Erythroblast (primary cell): ENCODE measurements around the gene NDUFB10.
"Not testable (repeated sequence)": the region's sequence is repeated elsewhere in the genome, so short reads cannot be mapped to it uniquely, and the experiment has no call there.

Experiments
- DNase-seq, 2 experiments: peaks; one replicate each; lab custom pipeline; 2025; lab: John Stamatoyannopoulos, UW
- GATA1 ChIP-seq: IDR thresholded peaks from 2 replicates; pipeline ENCODE4 v1.6.1; 2011; ENCODE audit warnings: low read depth, mild to moderate bottlenecking, control low read depth, low read length, moderate library complexity
- POLR2A ChIP-seq: IDR thresholded peaks from 2 replicates; pipeline ENCODE4 v1.6.1; 2011; ENCODE audit warnings: mild to moderate bottlenecking, low read length

Gene NDUFB10

DNA sequence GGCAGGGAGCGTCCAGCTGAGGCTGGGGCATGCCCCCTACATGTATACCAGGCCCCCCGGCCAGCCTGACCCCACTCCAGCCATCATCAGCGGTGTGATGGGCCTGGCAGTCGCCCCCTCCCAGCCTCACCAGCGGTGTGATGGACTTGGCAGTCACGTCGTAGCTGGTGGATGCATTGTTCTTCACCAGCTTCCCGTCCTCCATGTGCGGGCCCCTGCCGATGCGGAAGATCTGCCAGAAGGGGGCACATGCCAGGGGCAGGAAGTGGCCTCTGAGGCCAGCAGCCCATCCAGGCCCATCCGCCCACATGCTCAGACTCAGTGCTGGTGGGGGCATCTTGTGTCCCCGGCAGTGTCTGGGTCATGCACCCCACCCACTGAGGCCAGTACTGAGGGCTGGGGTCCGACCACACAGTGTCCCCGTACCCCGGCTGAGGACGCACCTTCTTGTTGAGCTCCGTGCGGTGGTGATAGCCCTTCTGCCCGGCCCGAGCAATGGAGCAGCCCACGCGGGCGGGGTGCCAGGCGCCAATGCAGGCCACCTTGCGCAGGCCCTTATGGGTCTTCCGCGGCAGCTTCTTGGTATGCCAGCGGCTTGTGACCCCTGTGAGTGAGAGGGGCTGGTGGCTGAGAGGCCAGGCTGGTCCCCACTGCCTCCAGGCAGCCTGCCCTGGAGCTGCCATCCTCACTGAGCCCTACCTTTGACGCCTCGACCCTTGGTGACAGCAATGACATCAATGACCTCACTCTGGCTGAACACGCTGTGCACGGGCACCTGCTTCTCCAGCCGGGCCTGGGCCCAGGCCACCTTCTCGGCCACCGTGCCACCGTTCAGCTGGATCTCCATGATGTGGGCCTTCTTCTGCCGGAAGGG is 12.6 kb upstream of the NDUFB10 start:
- DNase-seq: no peak
- TF ChIP-seq POLR2A: no peak
- TF ChIP-seq GATA1: no peak

DNA sequence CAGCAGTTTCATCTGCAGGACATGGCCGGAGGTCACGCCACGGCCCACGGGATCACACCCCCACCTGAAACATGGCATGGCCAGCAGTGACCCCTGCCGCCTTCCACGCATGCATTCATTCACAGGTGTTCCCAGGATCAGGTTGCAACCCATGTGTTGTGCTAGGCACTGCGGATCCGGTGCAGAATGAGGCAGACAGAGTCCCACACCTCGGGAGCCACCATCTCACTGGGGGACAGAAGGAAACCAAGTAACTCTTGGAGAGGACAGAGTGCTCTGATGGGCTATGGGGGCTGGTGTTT is 12.0 kb upstream of the NDUFB10 start:
- TF ChIP-seq POLR2A: no peak
- no peak for TF ChIP-seq GATA1
- no peak for DNase-seq

DNA sequence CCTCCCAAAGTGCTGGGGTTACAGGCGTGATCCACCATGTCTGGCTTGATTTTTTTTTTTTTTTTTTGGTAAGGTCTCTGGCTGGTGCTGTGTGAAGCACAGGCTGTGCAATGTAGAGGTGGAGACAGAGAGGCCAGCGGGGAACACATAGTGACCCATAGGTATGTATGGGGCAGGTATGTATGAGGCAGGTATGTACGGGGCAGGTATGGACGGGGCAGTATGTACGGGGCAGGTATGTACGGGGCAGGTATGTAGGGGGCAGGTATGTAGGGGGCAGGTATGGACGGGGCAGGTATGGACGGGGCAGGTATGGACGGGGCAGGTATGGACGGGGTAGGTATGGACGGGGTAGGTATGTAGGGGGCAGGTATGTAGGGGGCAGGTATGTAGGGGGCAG is 9.8 kb upstream of the NDUFB10 start:
- TF ChIP-seq GATA1 (no peak), POLR2A (no peak)
- DNase-seq: no peak

DNA sequence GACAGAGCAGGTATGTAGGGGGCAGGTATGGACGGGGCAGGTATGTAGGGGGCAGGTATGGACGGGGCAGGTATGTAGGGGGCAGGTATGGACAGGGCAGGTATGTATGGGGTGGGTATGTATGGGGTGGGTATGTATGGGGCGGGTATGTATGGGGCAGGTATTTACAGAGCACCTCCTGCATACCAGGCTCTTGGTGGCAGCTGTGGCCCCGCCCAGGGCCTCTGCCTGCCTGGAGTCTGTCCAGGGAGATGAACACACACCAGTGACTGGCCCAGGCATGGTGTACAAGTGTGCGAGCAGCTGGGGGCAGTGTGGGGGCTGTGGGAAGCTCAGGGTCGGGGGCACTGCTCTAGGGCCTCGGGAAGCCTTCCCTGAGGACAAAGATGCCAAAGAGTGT is 9.3 kb upstream of the NDUFB10 start:
- TF ChIP-seq POLR2A (no peak), GATA1 (no peak)
- no peak for DNase-seq

DNA sequence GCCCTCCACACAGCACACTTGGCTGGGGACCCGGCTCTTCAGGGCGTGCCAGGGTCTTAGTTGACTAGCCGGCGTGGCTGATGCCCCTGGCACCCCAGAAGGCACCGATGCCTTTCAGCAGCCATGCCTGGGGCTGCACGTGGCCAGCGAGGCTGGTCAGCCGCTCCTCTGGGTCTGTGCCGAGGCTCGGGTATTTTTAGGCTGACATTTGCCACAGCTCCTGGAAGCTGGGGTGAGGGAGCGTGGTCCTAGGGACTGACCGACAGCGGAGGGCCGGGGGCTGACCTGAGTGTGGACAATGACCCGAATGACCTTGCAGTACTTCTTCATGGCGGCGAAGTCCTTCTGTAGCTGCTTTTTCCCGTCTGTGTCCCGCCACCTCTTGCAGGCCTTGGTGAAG is 8.8 kb upstream of the NDUFB10 start:
- TF ChIP-seq POLR2A (no peak), GATA1 (no peak)
- DNase-seq: no peak

DNA sequence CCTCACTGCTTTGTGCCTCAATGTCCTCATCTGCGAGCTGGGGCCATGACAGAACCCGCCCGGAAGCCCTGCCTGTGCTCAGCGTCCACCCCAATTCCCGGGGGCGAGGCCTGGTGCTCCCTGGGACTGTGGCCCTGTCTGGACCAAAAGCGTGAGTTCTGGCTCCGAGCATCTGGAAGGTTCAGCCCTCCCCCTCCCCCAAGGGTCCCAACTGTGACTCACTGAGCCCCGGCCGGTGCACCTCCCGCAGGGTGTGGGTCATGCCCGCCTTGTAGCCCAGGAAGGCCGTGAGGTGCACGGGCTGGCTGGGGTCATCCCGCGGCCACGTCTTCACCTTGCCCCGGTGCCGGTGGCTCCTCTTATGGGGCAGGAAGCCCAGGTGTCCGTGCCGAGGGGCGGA is 5.6 kb upstream of the NDUFB10 start:
- TF ChIP-seq GATA1: no peak
- no peak for DNase-seq

DNA sequence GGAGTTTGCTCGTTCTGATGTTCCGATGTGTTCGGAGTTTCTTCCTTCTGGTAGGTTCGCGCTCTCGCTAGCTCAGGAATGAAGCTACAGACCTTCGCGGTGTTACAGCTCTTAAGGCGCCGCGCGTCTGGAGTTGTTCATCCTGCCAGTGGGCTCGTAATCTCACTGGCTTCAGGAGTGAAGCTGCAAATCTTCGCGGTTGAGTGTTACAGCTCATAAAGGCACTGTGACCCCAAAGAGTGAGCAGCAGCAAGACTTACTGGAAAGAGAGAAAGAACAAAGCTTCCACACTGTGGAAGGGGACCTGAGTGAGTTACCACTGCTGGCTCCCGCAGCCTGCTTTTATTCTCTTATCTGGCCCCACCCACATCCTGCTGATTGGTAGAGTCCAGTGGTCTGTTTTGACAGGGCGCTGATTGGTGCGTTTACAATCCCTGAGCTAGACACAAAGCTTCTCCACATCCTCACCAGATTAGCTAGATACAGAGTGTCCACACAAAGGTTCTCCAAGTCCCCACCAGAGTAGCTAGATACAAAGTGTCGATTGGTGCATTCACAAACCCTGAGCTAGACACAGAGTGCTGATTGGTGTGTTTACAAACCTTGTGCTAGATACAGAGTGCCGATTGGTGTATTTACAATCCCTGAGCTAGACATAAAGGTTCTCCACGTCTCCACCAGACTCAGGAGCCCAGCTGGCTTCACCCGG is 1.8 kb upstream of the NDUFB10 start:
- not testable (repeated sequence) for DNase-seq

DNA sequence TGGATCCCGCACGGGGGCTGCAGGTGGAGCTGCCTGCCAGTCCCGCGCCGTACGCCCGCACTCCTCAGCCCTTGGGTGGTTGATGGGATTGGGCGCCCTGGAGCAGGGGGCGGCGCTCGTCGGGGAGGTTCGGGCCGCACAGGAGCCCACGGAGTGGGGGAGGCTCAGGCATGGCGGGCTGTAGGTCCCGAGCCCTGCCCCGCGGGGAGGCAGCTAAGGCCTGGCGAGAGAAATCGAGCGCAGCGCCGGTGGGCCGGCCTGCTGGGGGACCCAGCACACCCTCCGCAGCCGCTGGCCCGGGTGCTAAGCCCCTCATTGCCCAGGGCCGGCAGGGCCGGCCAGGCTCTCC is 1.2 kb upstream of the NDUFB10 start:
- not testable (repeated sequence) for DNase-seq

DNA sequence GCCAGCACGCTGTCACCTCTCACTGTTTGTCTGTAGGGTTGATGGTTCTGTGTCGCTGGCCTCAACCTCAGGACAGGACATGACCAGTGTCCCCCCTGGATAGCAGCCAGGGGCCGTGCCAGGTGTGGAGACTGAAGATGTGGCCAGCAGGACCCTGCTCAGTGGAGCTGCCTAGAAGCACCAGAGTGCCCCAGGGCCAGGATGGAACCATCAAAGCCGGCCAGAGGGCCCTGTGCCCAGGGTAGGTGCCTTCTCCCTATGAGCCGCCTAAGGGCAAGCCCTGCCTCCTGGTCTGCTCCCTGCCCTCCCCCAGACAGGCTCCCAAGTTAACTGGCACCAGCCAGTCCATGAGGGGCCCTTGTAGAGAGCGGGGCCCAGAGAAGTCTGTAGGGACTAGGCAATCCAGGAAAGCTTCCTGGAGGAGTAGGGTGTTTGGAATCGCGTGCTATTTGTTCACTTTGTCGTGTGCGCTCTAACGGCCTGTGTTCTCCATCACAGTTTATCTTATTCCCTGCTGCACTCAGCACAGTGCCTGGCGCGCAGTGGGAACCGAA is 546 bp upstream of the NDUFB10 start:
- TF ChIP-seq GATA1: no peak
- TF ChIP-seq POLR2A: no peak
- DNase-seq: no peak

DNA sequence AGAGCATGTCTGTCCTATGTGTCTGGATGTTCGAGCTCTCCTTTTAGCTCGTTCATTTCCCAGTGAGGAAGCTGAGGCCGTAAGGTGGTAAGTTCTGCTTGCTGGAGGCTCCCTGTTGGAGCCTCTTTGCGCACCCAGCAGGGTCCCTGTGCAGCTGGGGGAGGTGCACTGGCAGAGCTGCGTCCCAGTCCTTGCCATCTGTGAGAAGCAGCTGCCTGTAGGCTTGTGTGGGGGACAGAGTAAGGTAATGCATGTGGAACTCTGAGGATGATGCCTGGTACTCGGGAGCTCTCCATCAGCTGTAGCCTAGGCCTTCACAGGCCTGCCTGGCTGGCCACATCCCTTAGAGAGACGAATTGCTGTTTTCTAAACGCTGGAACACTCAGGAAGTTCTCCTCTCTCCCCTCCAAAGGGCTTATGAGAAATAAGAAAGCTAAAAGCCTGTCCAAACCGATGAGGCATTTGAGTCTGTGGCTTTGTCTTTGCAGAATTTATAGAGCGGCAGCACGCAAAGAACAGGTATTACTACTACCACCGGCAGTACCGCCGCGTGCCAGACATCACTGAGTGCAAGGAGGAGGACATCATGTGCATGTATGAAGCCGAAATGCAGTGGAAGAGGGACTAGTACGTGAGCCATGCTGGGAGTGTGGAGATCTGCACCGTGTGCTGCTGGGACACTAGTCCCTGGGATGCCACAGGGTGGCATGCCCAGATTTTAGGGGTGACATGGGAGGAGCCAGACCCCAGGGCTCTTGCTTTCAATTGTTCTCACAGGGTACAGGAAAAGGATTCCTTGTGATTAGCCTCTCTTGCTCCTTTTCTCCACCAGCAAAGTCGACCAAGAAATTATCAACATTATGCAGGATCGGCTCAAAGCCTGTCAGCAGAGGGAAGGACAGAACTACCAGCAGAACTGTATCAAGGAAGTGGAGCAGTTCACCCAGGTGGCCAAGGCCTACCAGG is 1.6 kb downstream of the NDUFB10 start:
- TF ChIP-seq GATA1 (no peak), POLR2A (peak; percentile 83)
- peak in 1 of 2 experiments; percentile 64 for DNase-seq

DNA sequence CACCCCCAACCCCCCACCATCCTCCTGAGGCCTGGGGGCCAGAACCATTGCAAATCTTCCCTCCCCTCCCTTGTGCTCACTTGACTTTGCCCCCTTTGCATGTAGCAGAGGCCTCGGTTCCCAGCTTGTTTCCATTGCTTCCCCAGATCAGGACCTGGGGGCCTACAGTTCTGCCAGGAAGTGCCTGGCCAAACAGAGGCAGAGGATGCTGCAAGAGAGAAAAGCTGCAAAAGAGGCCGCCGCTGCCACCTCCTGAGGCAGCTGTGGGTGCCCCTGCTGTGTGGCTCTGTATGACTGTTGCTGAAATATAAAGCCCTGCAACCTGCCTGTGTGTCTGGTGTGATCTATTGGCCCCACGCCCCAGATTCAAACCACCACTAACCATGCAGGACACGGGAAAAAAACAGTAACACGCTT is 2.3 kb downstream of the NDUFB10 start:
- no peak for TF ChIP-seq POLR2A
- no peak for TF ChIP-seq GATA1
- DNase-seq: peak in 1 of 2 experiments; percentile 41

DNA sequence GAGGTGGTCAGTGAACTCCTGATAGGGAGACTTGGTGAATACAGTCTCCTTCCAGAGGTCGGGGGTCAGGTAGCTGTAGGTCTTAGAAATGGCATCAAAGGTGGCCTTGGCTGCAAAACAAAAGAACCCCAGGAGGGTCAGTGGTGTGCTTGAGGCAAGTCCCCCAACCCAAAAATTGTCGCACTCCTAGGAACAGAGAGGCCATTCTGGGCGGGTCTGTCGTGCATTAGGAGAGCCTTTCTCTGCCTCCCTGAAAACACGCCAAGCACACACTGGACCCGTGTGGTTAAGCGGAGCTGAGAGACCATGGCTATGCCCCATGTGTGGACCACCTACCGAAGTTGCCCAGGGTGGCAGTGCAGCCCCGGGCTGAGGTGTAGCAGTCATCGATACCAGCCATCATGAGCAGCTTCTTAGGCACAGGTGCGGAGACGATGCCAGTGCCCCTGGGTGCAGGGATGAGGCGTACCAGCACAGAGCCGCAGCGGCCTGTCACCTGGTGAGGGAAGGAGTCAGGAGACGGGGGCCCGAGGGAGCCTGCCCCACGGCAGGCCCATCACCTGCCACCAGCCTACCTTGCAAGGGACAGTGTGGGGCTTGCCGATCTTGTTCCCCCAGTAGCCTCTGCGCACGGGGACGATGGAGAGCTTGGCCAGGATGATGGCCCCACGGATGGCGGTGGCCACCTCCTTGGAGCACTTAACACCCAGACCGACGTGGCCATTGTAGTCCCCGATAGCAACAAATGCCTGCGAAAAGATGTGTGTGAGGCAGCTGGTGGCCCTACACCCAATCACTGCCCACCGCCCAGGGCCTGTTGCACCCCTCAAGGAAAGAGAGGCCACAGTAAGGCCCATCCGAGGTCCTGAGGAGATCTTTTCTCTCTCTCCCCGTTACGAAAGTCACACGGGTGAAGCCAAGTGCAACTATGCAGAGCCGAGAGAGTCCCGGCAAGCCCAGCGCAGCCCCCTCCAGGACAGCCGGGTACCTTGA is 3.1 kb downstream of the NDUFB10 start:
- peak; percentile 4 for TF ChIP-seq POLR2A

DNA sequence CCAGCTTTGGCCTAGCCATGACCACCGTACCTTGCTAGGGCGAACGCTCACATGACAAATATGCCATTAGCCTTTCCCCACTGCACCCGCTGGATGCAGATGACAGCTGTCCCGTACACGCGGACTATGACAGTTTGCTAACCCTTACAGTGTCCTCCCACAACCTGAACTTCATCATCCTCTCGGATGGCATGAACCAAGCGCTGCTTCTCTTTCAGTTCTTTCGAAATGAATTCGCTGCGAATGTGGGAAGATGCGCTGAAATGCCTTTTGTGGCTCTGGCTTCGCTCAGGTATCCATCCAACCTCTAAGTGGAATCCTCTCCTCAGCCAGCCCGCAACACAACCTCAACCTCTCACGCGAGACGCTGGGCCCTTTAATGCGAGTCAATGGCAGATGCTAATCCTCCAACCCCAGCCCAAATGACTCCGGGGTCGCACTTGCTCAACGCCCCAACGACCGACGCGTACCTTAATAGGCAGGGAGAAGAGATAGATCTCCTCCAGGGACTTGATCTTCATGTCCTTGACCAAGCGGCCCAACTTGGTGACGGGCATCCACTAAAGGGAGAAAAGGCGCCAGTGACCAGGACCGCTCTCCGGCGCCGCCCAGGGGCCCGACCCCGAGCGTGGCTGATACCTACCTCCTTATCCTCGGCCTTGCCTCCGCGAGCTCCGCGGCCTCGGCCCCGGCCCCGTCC is 4.6 kb downstream of the NDUFB10 start:
- TF ChIP-seq GATA1 (no peak), POLR2A (no peak)
- DNase-seq: peak; percentile 73 to 81

More for the DNA sequence above, 3.1 kb downstream of the NDUFB10 start:
- DNase-seq: not testable (repeated sequence)
